ENCODE results near the gene DHRS11. TPM values are rescaled to one million over a fixed set of nuclear protein-coding genes. Genes with fewer than 3 reads are reported as not detected.

Gene DHRS11, protein sequence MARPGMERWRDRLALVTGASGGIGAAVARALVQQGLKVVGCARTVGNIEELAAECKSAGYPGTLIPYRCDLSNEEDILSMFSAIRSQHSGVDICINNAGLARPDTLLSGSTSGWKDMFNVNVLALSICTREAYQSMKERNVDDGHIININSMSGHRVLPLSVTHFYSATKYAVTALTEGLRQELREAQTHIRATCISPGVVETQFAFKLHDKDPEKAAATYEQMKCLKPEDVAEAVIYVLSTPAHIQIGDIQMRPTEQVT
- 100 to 1,000 TPM; 195 to 654 (median 459) TPM for polyA plus RNA-seq
- long read RNA-seq, donor 1: 0 reads
- long read RNA-seq, donor 2, full-length matches to known transcripts: 79 of 85 reads
- long read RNA-seq, donor 2, partial matches to known transcripts: 6 of 85 reads
- long read RNA-seq, donor 2, other reads (novel, unspliced or antisense): 0 of 85 reads
- long read RNA-seq, donor 3, full-length matches to known transcripts: 106 of 154 reads
- long read RNA-seq, donor 3, partial matches to known transcripts: 48 of 154 reads
- long read RNA-seq, donor 3, other reads (novel, unspliced or antisense): 0 of 154 reads
- long read RNA-seq, donor 4, full-length matches to known transcripts: 5 of 5 reads
- long read RNA-seq, donor 4, partial matches to known transcripts: 0 of 5 reads
- long read RNA-seq, donor 4, other reads (novel, unspliced or antisense): 0 of 5 reads
- long read RNA-seq, donor 5, full-length matches to known transcripts: 44 of 44 reads
- long read RNA-seq, donor 5, partial matches to known transcripts: 0 of 44 reads
- long read RNA-seq, donor 5, other reads (novel, unspliced or antisense): 0 of 44 reads
- long read RNA-seq, donor 6, full-length matches to known transcripts: 123 of 169 reads
- long read RNA-seq, donor 6, partial matches to known transcripts: 46 of 169 reads
- long read RNA-seq, donor 6, other reads (novel, unspliced or antisense): 0 of 169 reads
- long read RNA-seq, donor 7, full-length matches to known transcripts: 5 of 5 reads
- long read RNA-seq, donor 7, partial matches to known transcripts: 0 of 5 reads
- long read RNA-seq, donor 7, other reads (novel, unspliced or antisense): 0 of 5 reads
- long read RNA-seq, donor 8: 0 reads
- long read RNA-seq, donor 9, full-length matches to known transcripts: 36 of 36 reads
- long read RNA-seq, donor 9, partial matches to known transcripts: 0 of 36 reads
- long read RNA-seq, donor 9, other reads (novel, unspliced or antisense): 0 of 36 reads
- long read RNA-seq, donor 10, full-length matches to known transcripts: 87 of 118 reads
- long read RNA-seq, donor 10, partial matches to known transcripts: 31 of 118 reads
- long read RNA-seq, donor 10, other reads (novel, unspliced or antisense): 0 of 118 reads

DNA sequence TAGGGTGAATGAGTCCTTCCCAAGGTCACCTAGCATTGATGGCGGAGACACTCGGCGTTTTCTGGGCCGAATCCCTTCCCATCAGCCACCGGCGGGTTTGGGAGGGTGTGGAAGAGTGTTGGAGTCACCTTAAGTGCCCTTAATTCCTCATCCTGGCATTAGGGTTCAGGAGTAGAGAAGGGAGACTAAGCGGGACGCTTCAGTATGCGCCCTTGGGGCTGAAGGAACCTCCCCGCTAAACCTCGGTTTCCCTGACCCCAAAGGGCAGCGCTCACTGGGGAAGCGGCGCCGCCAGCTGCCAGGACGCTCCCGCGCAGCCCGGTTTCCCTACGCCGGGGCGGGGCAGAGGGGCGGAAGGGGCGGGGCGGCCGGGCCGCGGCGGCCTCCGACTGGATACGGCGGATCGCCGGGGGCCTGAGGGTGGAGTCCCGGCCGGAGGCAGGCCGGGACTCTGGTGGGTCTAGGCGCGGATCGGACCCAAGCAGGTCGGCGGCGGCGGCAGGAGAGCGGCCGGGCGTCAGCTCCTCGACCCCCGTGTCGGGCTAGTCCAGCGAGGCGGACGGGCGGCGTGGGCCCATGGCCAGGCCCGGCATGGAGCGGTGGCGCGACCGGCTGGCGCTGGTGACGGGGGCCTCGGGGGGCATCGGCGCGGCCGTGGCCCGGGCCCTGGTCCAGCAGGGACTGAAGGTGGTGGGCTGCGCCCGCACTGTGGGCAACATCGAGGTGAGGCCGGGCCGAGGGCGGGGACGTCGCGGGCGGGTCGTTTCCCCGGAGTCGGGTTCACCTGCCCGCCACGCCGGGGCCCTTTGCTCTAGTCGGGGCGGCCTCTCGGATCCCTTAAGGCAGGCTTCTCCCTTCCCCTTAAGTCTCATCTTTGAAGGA lies at the start of gene DHRS11:
Gene DHRS11, plus strand, starts transcription at position 446 of the 882 bp plus-strand sequence. Its CDS starts 131 bp downstream, at position 577.
- Histone ChIP-seq H3K9me3 (ENCODE audit: control insufficient read depth in 2 of 2, insufficient read depth in 1 of 2, low read depth in 1 of 2, low read length in 1 of 2) (no peaks in the 10 kb centered on the region), H3K27me3 (ENCODE audit: control insufficient read depth in 3 of 3, insufficient read depth in 3 of 3, low read length in 3 of 3) (no peaks in the 10 kb centered on the region), H3K36me3 (ENCODE audit: control insufficient read depth in 3 of 3, insufficient read depth in 2 of 3, low read depth in 1 of 3, low read length in 3 of 3) (peaks cover 10 to 57% (median 10%) of the 10 kb centered on the region in 3 donors), H3K27ac (ENCODE audit: low read depth in 1 of 3, low read length in 2 of 3) (peak within 1 kb of the TSS; percentile 83 to 99 (median 85)), H3K4me3 (ENCODE audit: low read depth in 1 of 3, low read length in 3 of 3) (peak within 1 kb of the TSS; percentile 77 to 90 (median 85)), H3K4me1 (ENCODE audit: control insufficient read depth in 3 of 3, insufficient read depth in 2 of 3, low read depth in 1 of 3, low read length in 2 of 3) (peaks cover 0 to 42% (median under 1%) of the 10 kb centered on the region in 3 donors)
- WGBS, 3 donors: 0 to 3% (median 1%) methylated on average over 56 to 87 of the region's 87 CpGs
- no peak for FAIRE-seq
- peak; percentile 86 to 92 for DNase-seq

DNA sequence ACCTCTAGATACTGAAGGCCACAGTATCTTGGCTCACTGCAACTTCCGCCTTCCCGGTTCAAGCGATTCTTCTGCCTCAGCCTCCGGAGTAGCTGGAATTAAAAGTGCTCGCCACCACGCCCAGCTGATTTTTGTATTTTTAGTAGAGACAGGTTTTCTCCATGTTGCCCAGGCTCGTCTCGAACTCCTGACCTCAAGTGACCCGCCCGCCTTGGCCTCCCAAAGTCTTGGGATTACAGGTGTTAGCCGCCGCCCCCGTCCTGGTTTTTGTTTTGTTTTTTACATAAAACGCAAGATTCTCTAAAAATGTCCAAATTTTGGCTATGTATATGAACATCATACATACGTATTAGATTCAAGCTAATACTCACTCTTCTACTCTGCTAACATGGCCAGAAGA lies 48.9 kb upstream of the DHRS11 start:
- no peak overlapping the region for H3K4me3 ChIP-seq (ENCODE audit: low read depth in 1 of 3, low read length in 3 of 3)
- FAIRE-seq: no peak
- 95 to 97% (median 96%) methylated on average over 15 of the region's 15 CpGs for WGBS, 3 donors
- DNase-seq: no peak
- peaks cover 0 to 6% (median 1%) of the 10 kb centered on the region in 3 donors for H3K36me3 ChIP-seq (ENCODE audit: control insufficient read depth in 3 of 3, insufficient read depth in 2 of 3, low read depth in 1 of 3, low read length in 3 of 3)
- no peak overlapping the region for H3K27ac ChIP-seq (ENCODE audit: low read depth in 1 of 3, low read length in 2 of 3)
- peaks cover 1 to 5% (median 4%) of the 10 kb centered on the region in 3 donors for H3K4me1 ChIP-seq (ENCODE audit: control insufficient read depth in 3 of 3, insufficient read depth in 2 of 3, low read depth in 1 of 3, low read length in 2 of 3)
- H3K9me3 ChIP-seq (ENCODE audit: control insufficient read depth in 2 of 2, insufficient read depth in 1 of 2, low read depth in 1 of 2, low read length in 1 of 2): no peaks in the 10 kb centered on the region
- H3K27me3 ChIP-seq (ENCODE audit: control insufficient read depth in 3 of 3, insufficient read depth in 3 of 3, low read length in 3 of 3): no peaks in the 10 kb centered on the region

DNA sequence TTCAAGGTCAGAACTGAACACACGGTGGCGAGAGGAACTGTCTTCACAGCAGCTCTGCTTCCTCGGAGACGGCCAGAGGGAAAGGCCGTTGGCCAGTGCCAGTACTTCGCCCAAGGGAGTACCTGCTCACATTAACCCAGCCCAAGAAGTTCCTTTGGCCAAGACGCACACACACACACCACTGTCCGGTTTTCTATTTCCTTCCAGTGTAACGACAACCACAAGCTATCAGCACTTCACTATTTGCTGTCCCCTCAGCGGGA lies 47.7 kb upstream of the DHRS11 start:
- DNase-seq (peak; percentile 69 to 75), FAIRE-seq (no peak)
- H3K27ac ChIP-seq (ENCODE audit: low read depth in 1 of 3, low read length in 2 of 3): peak overlapping the region; percentile 94 to 99 (median 98)
- peaks cover 2 to 15% (median 4%) of the 10 kb centered on the region in 3 donors for H3K4me1 ChIP-seq (ENCODE audit: control insufficient read depth in 3 of 3, insufficient read depth in 2 of 3, low read depth in 1 of 3, low read length in 2 of 3)
- no peaks in the 10 kb centered on the region for H3K9me3 ChIP-seq (ENCODE audit: control insufficient read depth in 2 of 2, insufficient read depth in 1 of 2, low read depth in 1 of 2, low read length in 1 of 2)
- H3K4me3 ChIP-seq (ENCODE audit: low read depth in 1 of 3, low read length in 3 of 3): peak overlapping the region; percentile 75 to 99 (median 89)
- WGBS, 3 donors: 0% methylated on average over 10 of the region's 10 CpGs
- no peaks in the 10 kb centered on the region for H3K27me3 ChIP-seq (ENCODE audit: control insufficient read depth in 3 of 3, insufficient read depth in 3 of 3, low read length in 3 of 3)
- H3K36me3 ChIP-seq (ENCODE audit: control insufficient read depth in 3 of 3, insufficient read depth in 2 of 3, low read depth in 1 of 3, low read length in 3 of 3): peaks cover 2 to 3% (median 3%) of the 10 kb centered on the region in 3 donors

DNA sequence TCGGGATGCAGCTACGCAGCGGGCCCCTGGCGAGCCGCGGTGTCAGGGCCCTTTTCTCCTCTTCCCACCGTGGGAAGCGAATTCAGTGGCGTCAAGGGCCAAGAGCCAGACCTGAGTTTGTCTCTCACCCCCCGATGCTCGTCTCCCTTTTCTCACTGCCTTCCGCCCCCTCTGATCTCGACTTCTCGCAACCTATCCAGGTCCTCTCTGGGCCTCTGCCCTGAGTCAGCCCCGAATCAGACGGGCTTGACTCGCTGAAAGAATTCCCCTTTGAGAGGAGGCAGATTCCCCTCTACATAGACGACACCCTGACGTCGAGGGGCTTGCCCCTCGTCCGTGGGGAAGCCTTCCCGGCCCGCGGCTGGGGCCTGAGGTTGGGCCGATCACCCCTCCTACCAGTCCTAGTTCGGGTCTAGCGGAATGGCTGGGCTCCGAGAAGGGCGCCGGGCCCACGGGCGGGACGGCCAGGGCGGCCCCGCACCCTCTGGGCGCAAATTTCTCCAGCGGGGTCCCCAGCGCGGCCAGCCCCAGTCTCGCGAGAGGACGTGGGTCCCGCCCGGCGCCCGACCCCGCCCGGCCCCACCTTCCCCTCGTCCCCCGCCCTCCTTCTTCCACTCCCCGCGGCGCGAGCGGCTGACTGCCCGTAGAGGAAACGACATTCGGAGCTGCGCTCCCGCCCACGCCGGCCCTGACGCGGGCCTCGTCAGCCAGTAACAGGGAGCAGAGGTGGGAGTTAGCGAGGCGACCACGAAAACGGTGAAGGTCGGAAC lies 47.2 kb upstream of the DHRS11 start, which contains the start of gene GGNBP2:
Gene GGNBP2, plus strand, starts transcription at position 613 of the 770 bp plus-strand sequence. CDS start 806 bp downstream, outside the sequence.
- FAIRE-seq (no peak), DNase-seq (peak; percentile 93 to 96)
- peaks cover 2 to 3% (median 3%) of the 10 kb centered on the region in 3 donors for H3K36me3 ChIP-seq (ENCODE audit: control insufficient read depth in 3 of 3, insufficient read depth in 2 of 3, low read depth in 1 of 3, low read length in 3 of 3)
- H3K9me3 ChIP-seq (ENCODE audit: control insufficient read depth in 2 of 2, insufficient read depth in 1 of 2, low read depth in 1 of 2, low read length in 1 of 2): no peaks in the 10 kb centered on the region
- H3K27ac ChIP-seq (ENCODE audit: low read depth in 1 of 3, low read length in 2 of 3): peak within 1 kb of the TSS; percentile 95 to 99 (median 98)
- 0 to 1% (median 0%) methylated on average over 58 to 71 of the region's 71 CpGs for WGBS, 3 donors
- peaks cover 2 to 15% (median 4%) of the 10 kb centered on the region in 3 donors for H3K4me1 ChIP-seq (ENCODE audit: control insufficient read depth in 3 of 3, insufficient read depth in 2 of 3, low read depth in 1 of 3, low read length in 2 of 3)
- peak within 1 kb of the TSS; percentile 75 to 99 (median 89) for H3K4me3 ChIP-seq (ENCODE audit: low read depth in 1 of 3, low read length in 3 of 3)
- H3K27me3 ChIP-seq (ENCODE audit: control insufficient read depth in 3 of 3, insufficient read depth in 3 of 3, low read length in 3 of 3): no peaks in the 10 kb centered on the region

DNA sequence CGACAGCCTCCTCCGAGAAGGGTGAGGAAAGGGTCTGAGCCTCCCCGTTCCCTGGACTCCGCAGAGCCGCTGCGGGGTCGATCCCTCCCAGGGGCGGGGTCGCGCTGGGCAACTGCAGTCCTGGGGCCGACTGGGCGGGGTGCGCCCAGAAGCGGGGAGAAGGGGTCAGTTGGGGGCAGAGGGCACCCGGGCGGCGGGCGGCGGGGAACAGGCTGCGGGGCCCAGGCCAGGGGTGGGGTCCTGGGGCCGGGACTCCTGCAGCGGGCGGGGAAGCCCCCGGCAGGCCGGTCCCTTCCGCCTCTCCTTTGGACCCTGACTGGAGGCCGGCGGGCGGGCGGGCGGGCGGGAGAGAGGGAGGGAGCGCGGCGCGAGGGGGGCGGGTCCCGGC lies 46.6 kb upstream of the DHRS11 start:
- no peaks in the 10 kb centered on the region for H3K27me3 ChIP-seq (ENCODE audit: control insufficient read depth in 3 of 3, insufficient read depth in 3 of 3, low read length in 3 of 3)
- H3K36me3 ChIP-seq (ENCODE audit: control insufficient read depth in 3 of 3, insufficient read depth in 2 of 3, low read depth in 1 of 3, low read length in 3 of 3): peaks cover 2 to 3% (median 2%) of the 10 kb centered on the region in 3 donors
- DNase-seq: no peak
- WGBS, 3 donors: 0 to 2% (median 1%) methylated on average over 9 to 38 of the region's 38 CpGs
- H3K4me3 ChIP-seq (ENCODE audit: low read depth in 1 of 3, low read length in 3 of 3): peak overlapping the region; percentile 75 to 99 (median 89)
- H3K27ac ChIP-seq (ENCODE audit: low read depth in 1 of 3, low read length in 2 of 3): peak overlapping the region; percentile 94 to 99 (median 98)
- no peak for FAIRE-seq
- H3K9me3 ChIP-seq (ENCODE audit: control insufficient read depth in 2 of 2, insufficient read depth in 1 of 2, low read depth in 1 of 2, low read length in 1 of 2): no peaks in the 10 kb centered on the region
- peaks cover 2 to 15% (median 4%) of the 10 kb centered on the region in 3 donors for H3K4me1 ChIP-seq (ENCODE audit: control insufficient read depth in 3 of 3, insufficient read depth in 2 of 3, low read depth in 1 of 3, low read length in 2 of 3)

DNA sequence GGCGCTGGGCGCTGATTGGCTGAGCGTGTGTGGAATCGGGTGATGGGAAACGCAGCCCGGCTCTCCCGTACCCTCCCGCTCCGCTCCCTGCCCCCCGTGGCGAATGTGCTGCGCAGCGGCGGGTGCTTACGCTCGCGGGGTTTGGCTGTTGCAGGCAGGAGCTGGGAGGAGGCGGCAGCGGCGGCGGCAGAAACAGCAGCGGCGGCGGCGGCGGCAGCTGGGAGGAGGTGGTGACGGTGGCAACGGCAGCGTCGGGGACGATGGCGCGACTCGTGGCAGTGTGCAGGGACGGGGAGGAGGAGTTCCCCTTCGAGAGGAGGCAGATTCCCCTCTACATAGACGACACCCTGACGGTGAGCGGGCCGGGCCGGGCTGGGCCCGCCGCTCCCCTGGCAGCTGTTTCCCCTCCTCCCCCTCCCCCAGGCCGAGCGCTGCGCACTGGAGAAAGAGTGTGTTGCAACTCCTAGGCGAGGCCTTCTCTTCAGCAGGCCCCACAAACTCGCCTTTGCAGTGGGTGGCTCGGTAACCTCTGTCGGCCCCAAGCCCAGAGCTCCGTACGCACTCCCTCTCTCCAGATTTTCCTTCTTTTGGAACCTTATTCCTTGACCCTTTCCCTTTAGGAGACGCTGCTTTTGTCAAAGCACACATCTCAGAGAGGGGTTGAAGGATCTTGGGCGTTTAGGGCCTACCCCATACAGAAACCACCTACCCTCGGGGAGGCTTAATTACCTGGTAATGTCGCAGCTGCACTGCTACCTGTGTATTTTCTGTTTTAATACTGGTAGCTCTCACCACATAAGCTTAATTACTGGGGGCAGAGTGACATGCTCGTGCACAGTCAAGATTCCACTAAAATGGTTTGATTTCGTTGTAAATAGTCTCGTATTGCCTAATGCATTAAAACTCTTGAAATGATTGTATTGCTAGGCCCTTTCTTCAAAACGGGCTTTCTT lies 45.9 kb upstream of the DHRS11 start:
- H3K4me3 ChIP-seq (ENCODE audit: low read depth in 1 of 3, low read length in 3 of 3): peak overlapping the region; percentile 60 to 99 (median 89)
- FAIRE-seq (no peak), DNase-seq (peak; percentile 96 to 98)
- WGBS, 3 donors: 0 to 1% (median 1%) methylated on average over 39 to 60 of the region's 60 CpGs
- H3K36me3 ChIP-seq (ENCODE audit: control insufficient read depth in 3 of 3, insufficient read depth in 2 of 3, low read depth in 1 of 3, low read length in 3 of 3): peaks cover 2 to 3% (median 2%) of the 10 kb centered on the region in 3 donors
- peak overlapping the region; percentile 93 to 95 (median 95) for H3K27ac ChIP-seq (ENCODE audit: low read depth in 1 of 3, low read length in 2 of 3)
- no peaks in the 10 kb centered on the region for H3K27me3 ChIP-seq (ENCODE audit: control insufficient read depth in 3 of 3, insufficient read depth in 3 of 3, low read length in 3 of 3)
- no peaks in the 10 kb centered on the region for H3K9me3 ChIP-seq (ENCODE audit: control insufficient read depth in 2 of 2, insufficient read depth in 1 of 2, low read depth in 1 of 2, low read length in 1 of 2)
- peaks cover 2 to 15% (median 4%) of the 10 kb centered on the region in 3 donors for H3K4me1 ChIP-seq (ENCODE audit: control insufficient read depth in 3 of 3, insufficient read depth in 2 of 3, low read depth in 1 of 3, low read length in 2 of 3)

All from small intestine (tissue), 16 donors.